HEK293 (cell line): Measurements from ENCODE around the gene RPL12.
A peak's percentile ranks its signal among the peaks of the same experiment; 100 is the strongest.

Experiments
- CTCF ChIA-PET: fragments of 350-600 bp; formaldehyde crosslinking; extraction: SDS; loops from one replicate; lab custom pipeline; 2021; ENCODE audit warnings: antibody characterized with exemption; lab: Yijun Ruan, JAX
- POLR2A ChIA-PET: fragments of 300-600 bp; formaldehyde crosslinking; extraction: SDS; loops from one replicate; lab custom pipeline; 2020; ENCODE audit warnings: antibody characterized with exemption, inconsistent platforms; lab: Yijun Ruan, JAX
- H3K27ac ChIP-seq: fragments of 200-500 bp; sonication (Bioruptor generic); 2 replicates; pipeline ENCODE4 v1.5.1; 2014; ENCODE audit warnings: low read depth, low read length, control low read depth, inconsistent platforms; ENCODE audit errors: extremely low read depth
- H3K36me3 ChIP-seq, 2 experiments: fragments of 200-500 bp in 1 of 2; sonication (Bioruptor generic) in 1 of 2; 1 replicate in 1 of 2; 2 replicates in 1 of 2; pipeline ENCODE4 v1.5.1; 2014 to 2017; ENCODE audit warnings: inconsistent platforms in 2 of 2, low read length in 2 of 2; ENCODE audit not compliant: control insufficient read depth in 2 of 2, insufficient read depth in 1 of 2
- H3K4me1 ChIP-seq: fragments of 200-500 bp; sonication (Bioruptor generic); 2 replicates; pipeline ENCODE4 v1.5.1; 2014; ENCODE audit warnings: mild to moderate bottlenecking, low read length, inconsistent platforms; ENCODE audit not compliant: control insufficient read depth, insufficient read depth
- H3K4me3 ChIP-seq: 2 replicates; pipeline ENCODE4 v1.5.1; 2011; ENCODE audit warnings: low read depth, mild to moderate bottlenecking, control low read depth, low read length, moderate library complexity
- H3K9me3 ChIP-seq: fragments of 200-500 bp; sonication (Bioruptor generic); 2 replicates; pipeline ENCODE4 v1.5.1; 2014; ENCODE audit warnings: low read depth, low read length, inconsistent platforms; ENCODE audit not compliant: control insufficient read depth, insufficient read depth
- HOXA7 ChIP-seq: sonication (generic); formaldehyde crosslinking; IDR thresholded peaks from 2 replicates; pipeline ENCODE4 v1.8.1; 2022; ENCODE audit warnings: missing genetic modification reagents, borderline replicate concordance
- KLF10 ChIP-seq: fragments of 450-650 bp; IDR thresholded peaks from 2 replicates; pipeline ENCODE4 v1.5.1; 2018; ENCODE audit warnings: missing biosample characterization, mild to moderate bottlenecking, missing genetic modification characterization
- OVOL3 ChIP-seq: fragments of 450-650 bp; formaldehyde crosslinking; IDR thresholded peaks from 2 replicates; pipeline ENCODE4 v1.5.1; 2016; ENCODE audit warnings: missing biosample characterization, missing genetic modification characterization
- RBAK ChIP-seq: fragments of 450-650 bp; formaldehyde crosslinking; IDR thresholded peaks from 2 replicates; pipeline ENCODE4 v1.5.1; 2016; ENCODE audit warnings: missing biosample characterization, missing genetic modification characterization
- REPIN1 ChIP-seq: fragments of 450-650 bp; formaldehyde crosslinking; IDR thresholded peaks from 2 replicates; pipeline ENCODE4 v1.5.1; 2017; ENCODE audit warnings: missing biosample characterization, missing genetic modification characterization, low read depth
- SCRT2 ChIP-seq: fragments of 450-650 bp; formaldehyde crosslinking; IDR thresholded peaks from 2 replicates; pipeline ENCODE4 v1.5.1; 2016; ENCODE audit warnings: missing biosample characterization, missing genetic modification characterization
- ZFP37 ChIP-seq: fragments of 450-650 bp; formaldehyde crosslinking; IDR thresholded peaks from 2 replicates; pipeline ENCODE4 v1.5.1; 2016; ENCODE audit warnings: missing biosample characterization, missing genetic modification characterization
- ZNF146 ChIP-seq: fragments of 450-650 bp; formaldehyde crosslinking; IDR thresholded peaks from 2 replicates; pipeline ENCODE4 v1.5.1; 2016; ENCODE audit warnings: missing biosample characterization, missing genetic modification characterization
- ZNF174 ChIP-seq: fragments of 450-650 bp; formaldehyde crosslinking; IDR thresholded peaks from 2 replicates; pipeline ENCODE4 v1.5.0; 2017; ENCODE audit warnings: missing biosample characterization, mild to moderate bottlenecking, missing genetic modification characterization
- ZNF184 ChIP-seq: fragments of 450-650 bp; IDR thresholded peaks from 2 replicates; pipeline ENCODE4 v1.5.1; 2018; ENCODE audit warnings: missing biosample characterization, mild to moderate bottlenecking, missing genetic modification characterization
- ZNF202 ChIP-seq: fragments of 450-650 bp; formaldehyde crosslinking; IDR thresholded peaks from 2 replicates; pipeline ENCODE4 v1.5.1; 2016; ENCODE audit warnings: missing biosample characterization, missing genetic modification characterization, borderline replicate concordance
- ZNF223 ChIP-seq: fragments of 450-650 bp; formaldehyde crosslinking; IDR thresholded peaks from 2 replicates; pipeline ENCODE4 v1.5.1; 2016; ENCODE audit warnings: missing biosample characterization, missing genetic modification characterization
- ZNF292 ChIP-seq: fragments of 450-650 bp; formaldehyde crosslinking; IDR thresholded peaks from 2 replicates; pipeline ENCODE4 v1.5.1; 2016; ENCODE audit warnings: low read depth, missing biosample characterization, missing genetic modification characterization, borderline replicate concordance
- ZNF350 ChIP-seq: fragments of 450-650 bp; formaldehyde crosslinking; IDR thresholded peaks from 2 replicates; pipeline ENCODE4 v1.5.0; 2017; ENCODE audit warnings: missing biosample characterization, mild to moderate bottlenecking, missing genetic modification characterization
- ZNF433 ChIP-seq: fragments of 450-650 bp; formaldehyde crosslinking; IDR thresholded peaks from 2 replicates; pipeline ENCODE4 v1.5.1; 2016; ENCODE audit warnings: missing biosample characterization, missing genetic modification characterization, low read depth
- ZNF549 ChIP-seq: fragments of 450-650 bp; IDR thresholded peaks from 2 replicates; pipeline ENCODE4 v1.5.1; 2018; ENCODE audit warnings: missing biosample characterization, missing genetic modification characterization, mild to moderate bottlenecking, inconsistent platforms, moderate library complexity
- ZNF561 ChIP-seq: fragments of 450-650 bp; IDR thresholded peaks from 2 replicates; pipeline ENCODE4 v1.5.1; 2018; ENCODE audit warnings: missing biosample characterization, missing genetic modification characterization, borderline replicate concordance
- ZNF677 ChIP-seq: fragments of 450-650 bp; IDR thresholded peaks from 2 replicates; pipeline ENCODE4 v1.5.0; 2018; ENCODE audit warnings: missing biosample characterization, mild to moderate bottlenecking, missing genetic modification characterization, moderate library complexity
- ZNF76 ChIP-seq: fragments of 450-650 bp; formaldehyde crosslinking; IDR thresholded peaks from 2 replicates; pipeline ENCODE4; 2016; ENCODE audit warnings: low read depth, missing biosample characterization, missing genetic modification characterization, borderline replicate concordance
- TF ChIP-seq, protein P1 (sequence below): fragments of 450-650 bp; formaldehyde crosslinking; IDR thresholded peaks from 2 replicates; pipeline ENCODE4 v1.5.1; 2017; ENCODE audit warnings: missing biosample characterization, missing genetic modification characterization
- TF ChIP-seq, protein P2 (sequence below): fragments of 450-650 bp; formaldehyde crosslinking; IDR thresholded peaks from 2 replicates; pipeline ENCODE4 v1.5.1; 2016; ENCODE audit warnings: missing biosample characterization, missing genetic modification characterization
- TF ChIP-seq, protein P3 (sequence below): fragments of 450-650 bp; formaldehyde crosslinking; IDR thresholded peaks from 2 replicates; pipeline ENCODE4 v1.5.1; 2016; ENCODE audit warnings: missing biosample characterization, missing genetic modification characterization
- TF ChIP-seq, protein P4 (sequence below): fragments of 450-650 bp; formaldehyde crosslinking; IDR thresholded peaks from 2 replicates; pipeline ENCODE4 v1.5.1; 2016; ENCODE audit warnings: missing biosample characterization, missing genetic modification characterization
- TF ChIP-seq, protein P5 (sequence below): fragments of 450-650 bp; formaldehyde crosslinking; IDR thresholded peaks from 2 replicates; pipeline ENCODE4 v1.5.1; 2016; ENCODE audit warnings: missing biosample characterization, missing genetic modification characterization
- TF ChIP-seq, protein P6 (sequence below): fragments of 450-650 bp; formaldehyde crosslinking; IDR thresholded peaks from 2 replicates; pipeline ENCODE4; 2016; ENCODE audit warnings: missing biosample characterization, missing genetic modification characterization

Gene RPL12

DNA sequence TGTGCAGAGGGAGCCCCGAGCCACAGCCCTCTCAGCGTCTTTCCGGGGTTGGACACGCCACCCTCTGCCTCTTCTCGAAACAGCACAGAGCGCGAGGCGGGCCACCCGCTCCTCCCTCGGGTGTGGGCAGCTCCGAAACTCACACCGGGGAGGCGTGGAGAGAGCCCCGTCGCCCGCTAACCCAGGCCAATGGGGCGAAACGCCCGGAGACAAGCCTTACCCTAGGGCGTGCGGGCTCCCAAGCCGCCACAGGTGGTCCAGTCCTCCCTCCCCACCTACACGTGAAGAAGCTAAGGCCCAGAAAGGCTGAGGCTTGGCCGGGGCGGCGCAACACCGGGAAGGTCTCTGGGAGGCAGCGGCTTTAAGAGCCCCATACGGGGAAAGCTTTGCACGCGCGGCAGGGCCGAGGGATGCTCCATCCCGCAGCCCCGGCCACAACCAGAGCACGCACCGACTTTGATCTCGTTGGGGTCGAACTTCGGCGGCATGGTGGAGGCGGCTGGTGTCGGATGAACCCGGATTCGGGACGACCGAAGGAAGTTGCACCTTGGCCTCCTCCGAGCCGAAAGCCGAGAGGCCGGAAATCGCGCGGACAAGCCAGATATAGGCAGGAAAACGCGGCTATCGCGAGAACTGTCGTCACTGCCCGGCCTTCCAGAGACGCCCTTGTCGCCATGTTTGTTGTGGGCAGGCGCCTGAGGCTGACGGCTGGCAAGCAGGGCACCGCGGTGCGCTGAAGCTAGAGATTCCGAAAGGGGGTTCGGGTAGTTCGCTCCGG lies at the start of gene RPL12, which contains the start of gene LRSAM1:
Gene RPL12, minus strand, starts transcription at position 577 of the 778 bp plus-strand sequence. Its CDS starts 89 bp downstream, at position 488.
Gene LRSAM1, plus strand, starts transcription at position 681 of the 778 bp plus-strand sequence. CDS start 3,018 bp downstream, outside the sequence.
- ChIA-PET POLR2A (interaction anchor here (0.6 to 4.0 kb wide), 33 partner anchors 9 to 536 kb away, joined by 3 to 46 read pairs (median 4); partner anchors contain the start of genes RALGPS1, SLC2A8, ST6GALNAC6 and TOR2A), CTCF (interaction anchor here (1.1 kb wide), 1 partner anchor 284 kb away, joined by 3 read pairs; the partner anchor contains the start of gene TOR2A)
- Histone ChIP-seq H3K9me3 (no peaks in the 10 kb centered on the region), H3K36me3 (peaks cover 5 to 72% of the 10 kb centered on the region in 2 experiments; a peak in 2 of 3 replicates), H3K4me1 (no peaks in the 10 kb centered on the region), H3K4me3 (peak within 1 kb of the TSS; percentile 90), H3K27ac (peak within 1 kb of the TSS; percentile 98)
- peak; percentile 89 for TF ChIP-seq ZFP37 (tag by site-specific recombination)
- no peak for TF ChIP-seq ZNF146 (tag by site-specific recombination)
- peak; percentile 25; the same call in 1 of the 2 replicates for TF ChIP-seq KLF10 (tag by site-specific recombination)
- TF ChIP-seq ZNF76 (tag by site-specific recombination): peak; percentile 94
- no peak for TF ChIP-seq ZNF433
- TF ChIP-seq, protein P1, sequence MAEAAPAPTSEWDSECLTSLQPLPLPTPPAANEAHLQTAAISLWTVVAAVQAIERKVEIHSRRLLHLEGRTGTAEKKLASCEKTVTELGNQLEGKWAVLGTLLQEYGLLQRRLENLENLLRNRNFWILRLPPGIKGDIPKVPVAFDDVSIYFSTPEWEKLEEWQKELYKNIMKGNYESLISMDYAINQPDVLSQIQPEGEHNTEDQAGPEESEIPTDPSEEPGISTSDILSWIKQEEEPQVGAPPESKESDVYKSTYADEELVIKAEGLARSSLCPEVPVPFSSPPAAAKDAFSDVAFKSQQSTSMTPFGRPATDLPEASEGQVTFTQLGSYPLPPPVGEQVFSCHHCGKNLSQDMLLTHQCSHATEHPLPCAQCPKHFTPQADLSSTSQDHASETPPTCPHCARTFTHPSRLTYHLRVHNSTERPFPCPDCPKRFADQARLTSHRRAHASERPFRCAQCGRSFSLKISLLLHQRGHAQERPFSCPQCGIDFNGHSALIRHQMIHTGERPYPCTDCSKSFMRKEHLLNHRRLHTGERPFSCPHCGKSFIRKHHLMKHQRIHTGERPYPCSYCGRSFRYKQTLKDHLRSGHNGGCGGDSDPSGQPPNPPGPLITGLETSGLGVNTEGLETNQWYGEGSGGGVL (tag by site-specific recombination): no peak
- TF ChIP-seq OVOL3 (tag by site-specific recombination): no peak
- no peak for TF ChIP-seq ZNF223 (tag by site-specific recombination)
- peak; percentile 66; the same call in 1 of the 2 replicates for TF ChIP-seq REPIN1
- TF ChIP-seq ZNF549 (tag by site-specific recombination): no peak
- TF ChIP-seq ZNF184: no peak
- TF ChIP-seq, protein P2, sequence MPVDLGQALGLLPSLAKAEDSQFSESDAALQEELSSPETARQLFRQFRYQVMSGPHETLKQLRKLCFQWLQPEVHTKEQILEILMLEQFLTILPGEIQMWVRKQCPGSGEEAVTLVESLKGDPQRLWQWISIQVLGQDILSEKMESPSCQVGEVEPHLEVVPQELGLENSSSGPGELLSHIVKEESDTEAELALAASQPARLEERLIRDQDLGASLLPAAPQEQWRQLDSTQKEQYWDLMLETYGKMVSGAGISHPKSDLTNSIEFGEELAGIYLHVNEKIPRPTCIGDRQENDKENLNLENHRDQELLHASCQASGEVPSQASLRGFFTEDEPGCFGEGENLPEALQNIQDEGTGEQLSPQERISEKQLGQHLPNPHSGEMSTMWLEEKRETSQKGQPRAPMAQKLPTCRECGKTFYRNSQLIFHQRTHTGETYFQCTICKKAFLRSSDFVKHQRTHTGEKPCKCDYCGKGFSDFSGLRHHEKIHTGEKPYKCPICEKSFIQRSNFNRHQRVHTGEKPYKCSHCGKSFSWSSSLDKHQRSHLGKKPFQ: no peak
- TF ChIP-seq ZNF350 (tag by site-specific recombination): no peak
- no peak for TF ChIP-seq ZNF202 (tag by site-specific recombination)
- TF ChIP-seq, protein P3, sequence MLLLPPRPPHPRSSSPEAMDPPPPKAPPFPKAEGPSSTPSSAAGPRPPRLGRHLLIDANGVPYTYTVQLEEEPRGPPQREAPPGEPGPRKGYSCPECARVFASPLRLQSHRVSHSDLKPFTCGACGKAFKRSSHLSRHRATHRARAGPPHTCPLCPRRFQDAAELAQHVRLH (tag by site-specific recombination): no peak
- TF ChIP-seq ZNF292 (tag by site-specific recombination): no peak
- TF ChIP-seq ZNF174: no peak
- no peak for TF ChIP-seq RBAK (tag by site-specific recombination)
- peak; percentile 93 for TF ChIP-seq SCRT2
- no peak for TF ChIP-seq ZNF677 (tag by site-specific recombination)
- TF ChIP-seq, protein P4, sequence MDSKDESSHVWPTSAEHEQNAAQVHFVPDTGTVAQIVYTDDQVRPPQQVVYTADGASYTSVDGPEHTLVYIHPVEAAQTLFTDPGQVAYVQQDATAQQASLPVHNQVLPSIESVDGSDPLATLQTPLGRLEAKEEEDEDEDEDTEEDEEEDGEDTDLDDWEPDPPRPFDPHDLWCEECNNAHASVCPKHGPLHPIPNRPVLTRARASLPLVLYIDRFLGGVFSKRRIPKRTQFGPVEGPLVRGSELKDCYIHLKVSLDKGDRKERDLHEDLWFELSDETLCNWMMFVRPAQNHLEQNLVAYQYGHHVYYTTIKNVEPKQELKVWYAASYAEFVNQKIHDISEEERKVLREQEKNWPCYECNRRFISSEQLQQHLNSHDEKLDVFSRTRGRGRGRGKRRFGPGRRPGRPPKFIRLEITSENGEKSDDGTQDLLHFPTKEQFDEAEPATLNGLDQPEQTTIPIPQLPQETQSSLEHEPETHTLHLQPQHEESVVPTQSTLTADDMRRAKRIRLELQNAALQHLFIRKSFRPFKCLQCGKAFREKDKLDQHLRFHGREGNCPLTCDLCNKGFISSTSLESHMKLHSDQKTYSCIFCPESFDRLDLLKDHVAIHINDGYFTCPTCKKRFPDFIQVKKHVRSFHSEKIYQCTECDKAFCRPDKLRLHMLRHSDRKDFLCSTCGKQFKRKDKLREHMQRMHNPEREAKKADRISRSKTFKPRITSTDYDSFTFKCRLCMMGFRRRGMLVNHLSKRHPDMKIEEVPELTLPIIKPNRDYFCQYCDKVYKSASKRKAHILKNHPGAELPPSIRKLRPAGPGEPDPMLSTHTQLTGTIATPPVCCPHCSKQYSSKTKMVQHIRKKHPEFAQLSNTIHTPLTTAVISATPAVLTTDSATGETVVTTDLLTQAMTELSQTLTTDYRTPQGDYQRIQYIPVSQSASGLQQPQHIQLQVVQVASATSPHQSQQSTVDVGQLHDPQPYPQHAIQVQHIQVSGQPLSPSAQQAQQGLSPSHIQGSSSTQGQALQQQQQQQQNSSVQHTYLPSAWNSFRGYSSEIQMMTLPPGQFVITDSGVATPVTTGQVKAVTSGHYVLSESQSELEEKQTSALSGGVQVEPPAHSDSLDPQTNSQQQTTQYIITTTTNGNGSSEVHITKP (tag by site-specific recombination): peak; percentile 79; the same call in 1 of the 2 replicates
- peak; percentile 70; the same call in 1 of the 2 replicates for TF ChIP-seq ZNF561 (tag by site-specific recombination)
- TF ChIP-seq, protein P5, sequence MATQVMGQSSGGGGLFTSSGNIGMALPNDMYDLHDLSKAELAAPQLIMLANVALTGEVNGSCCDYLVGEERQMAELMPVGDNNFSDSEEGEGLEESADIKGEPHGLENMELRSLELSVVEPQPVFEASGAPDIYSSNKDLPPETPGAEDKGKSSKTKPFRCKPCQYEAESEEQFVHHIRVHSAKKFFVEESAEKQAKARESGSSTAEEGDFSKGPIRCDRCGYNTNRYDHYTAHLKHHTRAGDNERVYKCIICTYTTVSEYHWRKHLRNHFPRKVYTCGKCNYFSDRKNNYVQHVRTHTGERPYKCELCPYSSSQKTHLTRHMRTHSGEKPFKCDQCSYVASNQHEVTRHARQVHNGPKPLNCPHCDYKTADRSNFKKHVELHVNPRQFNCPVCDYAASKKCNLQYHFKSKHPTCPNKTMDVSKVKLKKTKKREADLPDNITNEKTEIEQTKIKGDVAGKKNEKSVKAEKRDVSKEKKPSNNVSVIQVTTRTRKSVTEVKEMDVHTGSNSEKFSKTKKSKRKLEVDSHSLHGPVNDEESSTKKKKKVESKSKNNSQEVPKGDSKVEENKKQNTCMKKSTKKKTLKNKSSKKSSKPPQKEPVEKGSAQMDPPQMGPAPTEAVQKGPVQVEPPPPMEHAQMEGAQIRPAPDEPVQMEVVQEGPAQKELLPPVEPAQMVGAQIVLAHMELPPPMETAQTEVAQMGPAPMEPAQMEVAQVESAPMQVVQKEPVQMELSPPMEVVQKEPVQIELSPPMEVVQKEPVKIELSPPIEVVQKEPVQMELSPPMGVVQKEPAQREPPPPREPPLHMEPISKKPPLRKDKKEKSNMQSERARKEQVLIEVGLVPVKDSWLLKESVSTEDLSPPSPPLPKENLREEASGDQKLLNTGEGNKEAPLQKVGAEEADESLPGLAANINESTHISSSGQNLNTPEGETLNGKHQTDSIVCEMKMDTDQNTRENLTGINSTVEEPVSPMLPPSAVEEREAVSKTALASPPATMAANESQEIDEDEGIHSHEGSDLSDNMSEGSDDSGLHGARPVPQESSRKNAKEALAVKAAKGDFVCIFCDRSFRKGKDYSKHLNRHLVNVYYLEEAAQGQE (tag by site-specific recombination): peak; percentile 64; the same call in 1 of the 2 replicates
- no peak for TF ChIP-seq HOXA7 (CRISPR knock-in tag)
- TF ChIP-seq, protein P6, sequence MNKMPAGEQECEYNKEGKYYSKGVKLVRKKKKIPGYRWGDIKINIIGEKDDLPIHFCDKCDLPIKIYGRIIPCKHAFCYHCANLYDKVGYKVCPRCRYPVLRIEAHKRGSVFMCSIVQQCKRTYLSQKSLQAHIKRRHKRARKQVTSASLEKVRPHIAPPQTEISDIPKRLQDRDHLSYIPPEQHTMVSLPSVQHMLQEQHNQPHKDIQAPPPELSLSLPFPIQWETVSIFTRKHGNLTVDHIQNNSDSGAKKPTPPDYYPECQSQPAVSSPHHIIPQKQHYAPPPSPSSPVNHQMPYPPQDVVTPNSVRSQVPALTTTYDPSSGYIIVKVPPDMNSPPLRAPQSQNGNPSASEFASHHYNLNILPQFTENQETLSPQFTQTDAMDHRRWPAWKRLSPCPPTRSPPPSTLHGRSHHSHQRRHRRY (tag by site-specific recombination): no peak
